ENCODE measurements around the gene CRIP3. TPM values are rescaled to one million over a fixed set of nuclear protein-coding genes. Genes with fewer than 3 reads are reported as not detected.

Gene CRIP3
- total RNA-seq, 1 experiment from 2014 or later = 2.3 TPM

Other genes with a start within 250 kb of the CRIP3 start
- gene MRPL2, start 249.4 kb downstream of the CRIP3 start, total RNA-seq (2022) = 125 and 135 TPM in 2 replicates
- gene KLC4, start 249.2 kb downstream of the CRIP3 start, total RNA-seq (2022) = 42.1 and 50.7 TPM in 2 replicates
- 49.7 and 66.0 TPM in 2 replicates for gene PTK7, start 232.5 kb downstream of the CRIP3 start, total RNA-seq (2022)
- 43.4 and 48.0 TPM in 2 replicates for gene SRF, start 137.6 kb downstream of the CRIP3 start, total RNA-seq (2022)
- gene CUL9, start 126.6 kb downstream of the CRIP3 start, total RNA-seq (2022) = 73.1 and 82.8 TPM in 2 replicates
- gene DNPH1, start 79.3 kb downstream of the CRIP3 start, total RNA-seq (2022) = 82.6 and 86.8 TPM in 2 replicates
- 0.17 and 0.29 TPM in 2 replicates for gene TTBK1, start 65.3 kb downstream of the CRIP3 start, total RNA-seq (2022)
- not detected in 2 replicates for gene SLC22A7, start 10.6 kb downstream of the CRIP3 start, total RNA-seq (2022)
- 14.7 and 15.8 TPM in 2 replicates for gene ZNF318, start 60.8 kb upstream of the CRIP3 start, total RNA-seq (2022)
- gene ABCC10, start 118.7 kb upstream of the CRIP3 start, total RNA-seq (2022) = 53.0 and 60.4 TPM in 2 replicates
- 0.59 and 0.86 TPM in 2 replicates for gene DLK2, start 146.7 kb upstream of the CRIP3 start, total RNA-seq (2022)
- 70.7 and 72.3 TPM in 2 replicates for gene TJAP1, start 168.7 kb upstream of the CRIP3 start, total RNA-seq (2022)
- 0.47 and 0.50 TPM in 2 replicates for gene LRRC73, start 201.5 kb upstream of the CRIP3 start, total RNA-seq (2022)
- gene YIPF3, start 208.1 kb upstream of the CRIP3 start, total RNA-seq (2022) = 127 and 133 TPM in 2 replicates
- 79.6 and 92.1 TPM in 2 replicates for gene POLR1C, start 208.3 kb upstream of the CRIP3 start, total RNA-seq (2022)